ENCODE results near the gene GDF11.
"Not testable (repeated sequence)": the region's sequence is repeated elsewhere in the genome, so short reads cannot be mapped to it uniquely, and the experiment has no call there.

The GDF11 gene

GRCh38 chr12:55743406-55744339 is 751 bp downstream of the GDF11 start:
- DNase-seq: peak; percentile 35 to 58

GRCh38 chr12:55744340-55745030 is 1.6 kb downstream of the GDF11 start:
- DNase-seq: no peak

- DNase-seq: no peak
Observed at GRCh38 chr12:55745361-55746173, 2.6 kb downstream of the GDF11 start.

- DNase-seq: no peak
Observed at GRCh38 chr12:55746174-55746912, 3.4 kb downstream of the GDF11 start.

- no peak for DNase-seq
Observed at GRCh38 chr12:55746913-55747231, 4.0 kb downstream of the GDF11 start.

- DNase-seq: no peak
Observed at GRCh38 chr12:55748230-55748993, 5.5 kb downstream of the GDF11 start.

GRCh38 chr12:55755246-55755645 is 12.3 kb downstream of the GDF11 start:
- no peak for DNase-seq

GRCh38 chr12:55757701-55758100 is 14.8 kb downstream of the GDF11 start:
- no peak for DNase-seq

GRCh38 chr12:55758575-55758974 is 15.7 kb downstream of the GDF11 start:
- DNase-seq: not testable (repeated sequence)

GRCh38 chr12:55760663-55761062 is 17.7 kb downstream of the GDF11 start:
- DNase-seq: no peak

GRCh38 chr12:55762646-55763045 is 19.7 kb downstream of the GDF11 start:
- no peak for DNase-seq

GRCh38 chr12:55765736-55766290 is 22.9 kb downstream of the GDF11 start:
- no peak for DNase-seq

- no peak for DNase-seq
Observed at GRCh38 chr12:55767156-55767555, 24.2 kb downstream of the GDF11 start.

GRCh38 chr12:55771736-55772135 is 28.8 kb downstream of the GDF11 start:
- no peak for DNase-seq

GRCh38 chr12:55777856-55778255 is 34.9 kb downstream of the GDF11 start:
- DNase-seq: peak; percentile 54 to 63

GRCh38 chr12:55780685-55781084 is 37.8 kb downstream of the GDF11 start:
- peak; percentile 69 to 78 for DNase-seq

- DNase-seq: no peak
Observed at GRCh38 chr12:55788546-55788945, 45.6 kb downstream of the GDF11 start.

- DNase-seq: no peak
Observed at GRCh38 chr12:55789171-55789570, 46.2 kb downstream of the GDF11 start.

- DNase-seq: no peak
Observed at GRCh38 chr12:55789893-55790292, 47.0 kb downstream of the GDF11 start.

- no peak for DNase-seq
Observed at GRCh38 chr12:55795950-55796349, 53.0 kb downstream of the GDF11 start.

GRCh38 chr12:55797068-55797467 is 54.1 kb downstream of the GDF11 start:
- DNase-seq: peak; percentile 5 to 35
